HFFc6 (cell line): ENCODE measurements around the gene PTPN4. TPM values are rescaled to one million over a fixed set of nuclear protein-coding genes. Genes with fewer than 3 reads are reported as not detected.
A peak's percentile ranks its signal among the peaks of the same experiment; 100 is the strongest.

ENCODE experiments used
- DNase-seq: peaks from one replicate; pipeline ENCODE4 v3.0.0-alpha.2; 2018
- H3K27ac Mint-ChIP-seq: 2 replicates; pipeline ENCODE4 v1.8.0; 2020; ENCODE audit warnings: mild to moderate bottlenecking, mixed read lengths
- H3K27me3 Mint-ChIP-seq: 2 replicates; pipeline ENCODE4 v1.8.0; 2021; ENCODE audit warnings: mild to moderate bottlenecking, moderate library complexity, mixed read lengths; ENCODE audit not compliant: insufficient read depth
- H3K36me3 Mint-ChIP-seq: 2 replicates; pipeline ENCODE4 v1.8.0; 2021; ENCODE audit warnings: low read depth, mixed read lengths
- H3K4me1 Mint-ChIP-seq: 2 replicates; pipeline ENCODE4 v1.8.0; 2020; ENCODE audit warnings: low read depth, mixed read lengths
- H3K4me3 Mint-ChIP-seq: 2 replicates; pipeline ENCODE4 v1.8.0; 2020; ENCODE audit warnings: mild to moderate bottlenecking, moderate library complexity, mixed read lengths
- H3K9me3 Mint-ChIP-seq: 2 replicates; pipeline ENCODE4 v1.8.0; 2020; ENCODE audit warnings: mild to moderate bottlenecking, mixed read lengths
- CTCF ChIP-seq: fragments of 200-600 bp; sonication (generic); IDR thresholded peaks from 2 replicates; pipeline ENCODE4 v1.5.0; 2021; ENCODE audit warnings: antibody characterized with exemption, mild to moderate bottlenecking
- total RNA-seq, 6 experiments: library from RNA; stranded (reverse); fragmentation: NEBNext Ultra II Directional; extraction: Animal tissue kit (Norgen Biotek cat#: 25700); gene quantifications; 2 replicates in 1 of 6; 3 replicates in 5 of 6; pipeline ENCODE4 v1.2.3, GENCODE V29; 2021

PTPN4 gene
- total RNA-seq, 6 experiments from 2014 or later = 12.0 to 20.3 (median 14.8) TPM

- Mint-ChIP-seq H3K9me3 (peaks cover 15% of the 10 kb centered on the region; the same call in 1 of the 2 replicates), H3K36me3 (peaks cover 7% of the 10 kb centered on the region; the same call in 1 of the 2 replicates), H3K4me1 (no peaks in the 10 kb centered on the region), H3K27ac (no peak overlapping the region), H3K4me3 (no peak overlapping the region), H3K27me3 (peaks cover 7% of the 10 kb centered on the region)
- TF ChIP-seq CTCF = peak; percentile 62
- DNase-seq = no peak
Measured at GRCh38 chr2:120026890-120027289, 267.2 kb downstream of the PTPN4 start.

- Mint-ChIP-seq H3K4me3 (no peak overlapping the region), H3K36me3 (peaks cover 2% of the 10 kb centered on the region; the same call in 1 of the 2 replicates), H3K9me3 (peaks cover 11% of the 10 kb centered on the region; the same call in 1 of the 2 replicates), H3K4me1 (no peaks in the 10 kb centered on the region), H3K27me3 (peaks cover 14% of the 10 kb centered on the region), H3K27ac (no peak overlapping the region)
- DNase-seq = no peak
- TF ChIP-seq CTCF = no peak
Measured at GRCh38 chr2:120028795-120029194, 269.1 kb downstream of the PTPN4 start.

GRCh38 chr2:120029672-120030640, 270.2 kb downstream of the PTPN4 start:
- H3K27ac Mint-ChIP-seq = no peak overlapping the region
- H3K4me3 Mint-ChIP-seq = no peak overlapping the region
- H3K9me3 Mint-ChIP-seq = 0 out of 2 replicates have a peak, but pooled peaks cover 8% of the 10 kb centered on the region
- H3K36me3 Mint-ChIP-seq = no peaks in the 10 kb centered on the region
- no peak for TF ChIP-seq CTCF
- peaks cover 17% of the 10 kb centered on the region for H3K27me3 Mint-ChIP-seq
- H3K4me1 Mint-ChIP-seq = no peaks in the 10 kb centered on the region
- DNase-seq = no peak

GRCh38 chr2:120032297-120032696, 272.6 kb downstream of the PTPN4 start:
- Mint-ChIP-seq H3K27ac (no peak overlapping the region), H3K9me3 (0 out of 2 replicates have a peak, but pooled peaks cover under 1% of the 10 kb centered on the region), H3K36me3 (no peaks in the 10 kb centered on the region), H3K4me3 (no peak overlapping the region), H3K27me3 (peaks cover 17% of the 10 kb centered on the region), H3K4me1 (no peaks in the 10 kb centered on the region)
- no peak for DNase-seq
- TF ChIP-seq CTCF = no peak

Other genes starting within 250 kb of the PTPN4 start
- gene SCTR, start 235.4 kb upstream of the PTPN4 start, total RNA-seq = not detected
- not detected for gene CFAP221, start 215.5 kb upstream of the PTPN4 start, total RNA-seq
- 1 to 10 TPM; 5.9 to 8.7 (median 6.8) TPM for gene TMEM177, start 80.7 kb upstream of the PTPN4 start, total RNA-seq